Measurements from ENCODE around the gene GCSAM.

DNA sequence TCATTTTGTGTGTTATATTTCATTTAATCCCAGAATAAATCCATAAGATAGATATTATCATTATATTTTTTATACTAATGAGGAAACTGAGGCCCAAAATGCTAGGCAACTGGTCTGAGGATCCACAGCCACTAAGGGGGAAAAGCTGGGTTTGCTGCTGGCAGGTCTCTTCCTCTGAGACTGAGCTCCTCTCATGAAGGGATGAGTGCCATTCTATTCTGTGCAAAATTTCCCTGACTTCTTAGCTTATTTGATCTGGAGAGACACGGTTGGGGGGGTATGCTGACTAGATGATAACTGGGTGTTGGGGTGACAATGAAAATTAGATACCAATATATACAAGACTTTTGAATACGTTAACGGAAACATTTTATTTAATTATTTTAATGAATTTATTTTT is 1.9 kb downstream of the GCSAM start:
- no peak for TF ChIP-seq RCOR1 (IDR thresholded peaks at IDR 0.05; ENCODE audit: low read length)
- TF ChIP-seq, protein P1, sequence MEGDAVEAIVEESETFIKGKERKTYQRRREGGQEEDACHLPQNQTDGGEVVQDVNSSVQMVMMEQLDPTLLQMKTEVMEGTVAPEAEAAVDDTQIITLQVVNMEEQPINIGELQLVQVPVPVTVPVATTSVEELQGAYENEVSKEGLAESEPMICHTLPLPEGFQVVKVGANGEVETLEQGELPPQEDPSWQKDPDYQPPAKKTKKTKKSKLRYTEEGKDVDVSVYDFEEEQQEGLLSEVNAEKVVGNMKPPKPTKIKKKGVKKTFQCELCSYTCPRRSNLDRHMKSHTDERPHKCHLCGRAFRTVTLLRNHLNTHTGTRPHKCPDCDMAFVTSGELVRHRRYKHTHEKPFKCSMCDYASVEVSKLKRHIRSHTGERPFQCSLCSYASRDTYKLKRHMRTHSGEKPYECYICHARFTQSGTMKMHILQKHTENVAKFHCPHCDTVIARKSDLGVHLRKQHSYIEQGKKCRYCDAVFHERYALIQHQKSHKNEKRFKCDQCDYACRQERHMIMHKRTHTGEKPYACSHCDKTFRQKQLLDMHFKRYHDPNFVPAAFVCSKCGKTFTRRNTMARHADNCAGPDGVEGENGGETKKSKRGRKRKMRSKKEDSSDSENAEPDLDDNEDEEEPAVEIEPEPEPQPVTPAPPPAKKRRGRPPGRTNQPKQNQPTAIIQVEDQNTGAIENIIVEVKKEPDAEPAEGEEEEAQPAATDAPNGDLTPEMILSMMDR (IDR thresholded peaks at IDR 0.05): no peak
- no peak for TF ChIP-seq RAD21 (IDR thresholded peaks at IDR 0.05; ENCODE audit: low read length)
- TF ChIP-seq EZH2phosphoT487 (IDR thresholded peaks at IDR 0.05; ENCODE audit: borderline replicate concordance, low read depth): no peak
- TF ChIP-seq TEAD4 (IDR thresholded peaks at IDR 0.05; ENCODE audit: borderline replicate concordance, insufficient read depth): no peak
- TF ChIP-seq JUND (IDR thresholded peaks at IDR 0.05): no peak
- TF ChIP-seq TAF1 (IDR thresholded peaks at IDR 0.05; ENCODE audit: borderline replicate concordance, low read depth, low read length): no peak
- no peak for TF ChIP-seq RXRA (IDR thresholded peaks at IDR 0.05; ENCODE audit: borderline replicate concordance, low read depth)
- TF ChIP-seq, protein P2, sequence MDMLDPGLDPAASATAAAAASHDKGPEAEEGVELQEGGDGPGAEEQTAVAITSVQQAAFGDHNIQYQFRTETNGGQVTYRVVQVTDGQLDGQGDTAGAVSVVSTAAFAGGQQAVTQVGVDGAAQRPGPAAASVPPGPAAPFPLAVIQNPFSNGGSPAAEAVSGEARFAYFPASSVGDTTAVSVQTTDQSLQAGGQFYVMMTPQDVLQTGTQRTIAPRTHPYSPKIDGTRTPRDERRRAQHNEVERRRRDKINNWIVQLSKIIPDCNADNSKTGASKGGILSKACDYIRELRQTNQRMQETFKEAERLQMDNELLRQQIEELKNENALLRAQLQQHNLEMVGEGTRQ (IDR thresholded peaks at IDR 0.05; ENCODE audit: borderline replicate concordance, low read depth, low read length): no peak
- TF ChIP-seq, protein P3, sequence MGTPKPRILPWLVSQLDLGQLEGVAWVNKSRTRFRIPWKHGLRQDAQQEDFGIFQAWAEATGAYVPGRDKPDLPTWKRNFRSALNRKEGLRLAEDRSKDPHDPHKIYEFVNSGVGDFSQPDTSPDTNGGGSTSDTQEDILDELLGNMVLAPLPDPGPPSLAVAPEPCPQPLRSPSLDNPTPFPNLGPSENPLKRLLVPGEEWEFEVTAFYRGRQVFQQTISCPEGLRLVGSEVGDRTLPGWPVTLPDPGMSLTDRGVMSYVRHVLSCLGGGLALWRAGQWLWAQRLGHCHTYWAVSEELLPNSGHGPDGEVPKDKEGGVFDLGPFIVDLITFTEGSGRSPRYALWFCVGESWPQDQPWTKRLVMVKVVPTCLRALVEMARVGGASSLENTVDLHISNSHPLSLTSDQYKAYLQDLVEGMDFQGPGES (IDR thresholded peaks at IDR 0.05; ENCODE audit: low read depth, low read length): no peak

Data from SK-N-SH (cell line).